Measurements from ENCODE around the gene CTLA4. TPM values are rescaled to one million over a fixed set of nuclear protein-coding genes. Genes with fewer than 3 reads are reported as not detected.

Gene CTLA4
- total RNA-seq: 1 to 10 TPM in 1 of 5 donors, not detected in 4; 2.0 TPM
- polyA plus RNA-seq: 1 to 10 TPM in 1 of 3 donors, not detected in 2; 1.1 TPM
- long read RNA-seq, donor 1: 0 reads
- long read RNA-seq, donor 2: 0 reads
- long read RNA-seq, donor 3: 0 reads
- long read RNA-seq, donor 4: 0 reads
- long read RNA-seq, donor 5: 0 reads
- long read RNA-seq, donor 6: 0 reads
- long read RNA-seq, donor 7: 0 reads
- long read RNA-seq, donor 8: 0 reads
- long read RNA-seq, donor 9: 0 reads
- long read RNA-seq, donor 10: 0 reads

GRCh38 chr2:203867561-203868200 is at the start of gene CTLA4:
CTLA4 (plus strand) TSS chr2:203867771; CDS start chr2:203867943, 172 bp downstream.
- peak within 1 kb of the TSS in 1 of 4 donors; percentile 1 for H3K4me3 ChIP-seq
- WGBS, 5 donors: 69 to 84% (median 76%) methylated on average over 6 of the region's 6 CpGs

GRCh38 chr2:203818656-203819055 is 48.9 kb upstream of the CTLA4 start:
- H3K36me3 ChIP-seq: no peaks in the 10 kb centered on the region
- no peaks in the 10 kb centered on the region for H3K9me3 ChIP-seq
- intact Hi-C loops (cut with DNase I; ENCODE audit: low total_unique reads): loop anchor here (10.0 kb wide), 1 partner anchor 334 kb away; no protein-coding TSS in a partner anchor
- TF ChIP-seq CTCF (IDR thresholded peaks at IDR 0.05) (no peak), POLR2AphosphoS5 (IDR thresholded peaks at IDR 0.05) (no peak), EP300 (IDR thresholded peaks at IDR 0.05) (no peak), POLR2A (IDR thresholded peaks at IDR 0.05) (no peak)
- no peak overlapping the region for H3K27ac ChIP-seq
- DNase-seq: no peak
- no peak overlapping the region for H3K4me3 ChIP-seq
- no peaks in the 10 kb centered on the region for H3K27me3 ChIP-seq
- H3K4me1 ChIP-seq: peaks cover 14 to 23% (median 20%) of the 10 kb centered on the region in 4 donors
- 92 to 100% (median 97%) methylated on average over 2 of the region's 2 CpGs for WGBS, 5 donors

More at GRCh38 chr2:203867561-203868200, at the start of gene CTLA4:
- Histone ChIP-seq H3K36me3 (no peaks in the 10 kb centered on the region), H3K27ac (peak within 1 kb of the TSS in 1 of 5 donors; percentile 4), H3K9me3 (peaks cover 0 to 8% (median 2%) of the 10 kb centered on the region in 4 donors), H3K4me1 (no peaks in the 10 kb centered on the region), H3K27me3 (no peaks in the 10 kb centered on the region)
- TF ChIP-seq CTCF (IDR thresholded peaks at IDR 0.05): no peak
- no peak for TF ChIP-seq EP300 (IDR thresholded peaks at IDR 0.05)
- TF ChIP-seq POLR2A (IDR thresholded peaks at IDR 0.05): no peak
- TF ChIP-seq POLR2AphosphoS5 (IDR thresholded peaks at IDR 0.05): no peak
- intact Hi-C loops (cut with DNase I; ENCODE audit: low total_unique reads): no loop called here
- peak in 1 of 2 donors; percentile 32 for DNase-seq

GRCh38 chr2:203819434-203820133 is 48.0 kb upstream of the CTLA4 start:
- WGBS, 5 donors: 50 to 68% (median 64%) methylated on average over 14 of the region's 14 CpGs
- Histone ChIP-seq H3K36me3 (no peaks in the 10 kb centered on the region), H3K27ac (no peak overlapping the region), H3K27me3 (no peaks in the 10 kb centered on the region), H3K9me3 (no peaks in the 10 kb centered on the region), H3K4me3 (no peak overlapping the region), H3K4me1 (peaks cover 6 to 22% (median 14%) of the 10 kb centered on the region in 4 donors)
- peak; percentile 55 to 67 for DNase-seq
- intact Hi-C loops (cut with DNase I; ENCODE audit: low total_unique reads): loop anchor here (10.0 kb wide), 1 partner anchor 335 kb away; no protein-coding TSS in a partner anchor
- TF ChIP-seq POLR2A (IDR thresholded peaks at IDR 0.05) (no peak), POLR2AphosphoS5 (IDR thresholded peaks at IDR 0.05) (no peak), EP300 (IDR thresholded peaks at IDR 0.05) (no peak), CTCF (IDR thresholded peaks at IDR 0.05) (no peak)

- Histone ChIP-seq H3K4me3 (no peak overlapping the region), H3K36me3 (no peaks in the 10 kb centered on the region), H3K27ac (no peak overlapping the region), H3K9me3 (no peaks in the 10 kb centered on the region), H3K4me1 (peaks cover 0 to 8% (median 4%) of the 10 kb centered on the region in 4 donors), H3K27me3 (no peaks in the 10 kb centered on the region)
- DNase-seq: no peak
- WGBS, 5 donors: 92 to 97% (median 94%) methylated on average over 2 of the region's 2 CpGs
- no peak for TF ChIP-seq CTCF (IDR thresholded peaks at IDR 0.05)
- TF ChIP-seq EP300 (IDR thresholded peaks at IDR 0.05): no peak
- TF ChIP-seq POLR2AphosphoS5 (IDR thresholded peaks at IDR 0.05): no peak
- intact Hi-C loops (cut with DNase I; ENCODE audit: low total_unique reads): no loop called here
Measured at GRCh38 chr2:203820969-203821368, 46.6 kb upstream of the CTLA4 start.
